Body of pancreas (tissue), 4 donors: ENCODE measurements around the gene FSTL1. TPM values are rescaled to one million over a fixed set of nuclear protein-coding genes. Genes with fewer than 3 reads are reported as not detected.
"Not testable (repeated sequence)": the region's sequence is repeated elsewhere in the genome, so short reads cannot be mapped to it uniquely, and the experiment has no call there.

Experiments
- ATAC-seq: fragments of 150-250 bp; one replicate; pipeline ENCODE4 v1.9.1; 2016
- DNase-seq, 4 donors: peaks; one replicate each; pipeline ENCODE4 v3.0.0-alpha.2; 2019
- H3K27ac ChIP-seq, 4 donors: fragments of 200-600 bp; sonication (generic); 1 replicate in 3 of 4; 2 replicates in 1 of 4; pipeline versions ENCODE4 v1.5.1 to v1.6.1; 2016 to 2019; ENCODE audit warnings: mild to moderate bottlenecking in 1 of 4, mixed read lengths in 1 of 4, moderate library complexity in 1 of 4
- H3K27me3 ChIP-seq, 2 donors: fragments of 200-600 bp; sonication (generic); one replicate each; pipeline ENCODE4 v1.6.0; 2016; ENCODE audit warnings: mild to moderate bottlenecking in 1 of 2
- H3K36me3 ChIP-seq, 2 donors: fragments of 200-600 bp; sonication (generic); replicated peaks in 1 of 2; 2 replicates each; pipeline ENCODE4 v1.5.1; 2016; ENCODE audit warnings: low read depth in 2 of 2; ENCODE audit not compliant: insufficient read depth in 1 of 2
- H3K4me1 ChIP-seq: fragments of 200-600 bp; sonication (generic); one replicate; pipeline ENCODE4 v1.6.0; 2016
- H3K4me3 ChIP-seq, 2 donors: fragments of 200-600 bp; sonication (generic); 1 replicate in 1 of 2; 2 replicates in 1 of 2; pipeline ENCODE4 v1.5.1; 2016 to 2019
- H3K9me3 ChIP-seq, 3 donors: fragments of 200-600 bp; sonication (generic); 1 replicate in 2 of 3; 2 replicates in 1 of 3; pipeline ENCODE4 v1.5.1; 2016
- POLR2A ChIP-seq, 3 donors: fragments of 450-650 bp; IDR thresholded peaks; one replicate each; pipeline ENCODE4 v1.6.1; 2016; ENCODE audit warnings: antibody characterized with exemption in 3 of 3, mild to moderate bottlenecking in 2 of 3
- WGBS, 2 donors: methylation state at CpG; one replicate each; pipeline ENCODE4 v1.1.5; 2017; 5-methylcytosine and 5-hydroxymethylcytosine counted together
- intact Hi-C: fragments of 100-400 bp; cut with DNase I; formaldehyde crosslinking; loops from one replicate; pipeline ENCODE4 v1.15.1; 2023
- total RNA-seq, 2 donors: library from RNA; depleted of rRNA; stranded (reverse); fragments of >200 nt; gene quantifications; one replicate each; pipeline ENCODE4 v1.1.0, GENCODE V29; 2016
- TF ChIP-seq, protein P1 (sequence below), 7 experiments: fragments of 450-650 bp in 4 of 7; fragments of 200-600 bp in 3 of 7; sonication (generic) in 3 of 7; IDR thresholded peaks; one replicate each; pipeline ENCODE4 v1.5.1; 2016 to 2019; ENCODE audit warnings: antibody characterized with exemption in 7 of 7

The FSTL1 gene
- total RNA-seq, 2 donors from 2014 or later = 55.0 to 82.2 TPM

DNA sequence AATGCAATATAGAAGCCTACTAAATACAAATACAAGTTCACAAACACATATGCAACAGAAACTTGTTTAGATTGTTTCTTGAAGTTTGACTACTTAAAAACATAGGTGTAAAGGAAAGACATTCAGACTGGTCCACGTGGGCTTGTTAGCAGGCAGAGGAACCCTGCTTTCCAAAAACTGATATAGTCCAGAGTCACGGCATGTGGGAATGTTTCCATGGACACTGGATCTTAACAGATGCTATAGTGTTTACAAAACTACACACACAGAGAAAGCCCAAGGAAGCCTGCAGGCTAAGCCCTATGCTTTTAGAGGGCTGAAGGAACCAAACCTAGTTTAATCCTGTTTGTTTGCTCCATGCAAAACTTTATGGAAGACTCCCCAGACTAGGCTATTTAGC is 56.4 kb downstream of the FSTL1 start:
- ATAC-seq (no peak), DNase-seq (no peak)
- TF ChIP-seq, protein P1, sequence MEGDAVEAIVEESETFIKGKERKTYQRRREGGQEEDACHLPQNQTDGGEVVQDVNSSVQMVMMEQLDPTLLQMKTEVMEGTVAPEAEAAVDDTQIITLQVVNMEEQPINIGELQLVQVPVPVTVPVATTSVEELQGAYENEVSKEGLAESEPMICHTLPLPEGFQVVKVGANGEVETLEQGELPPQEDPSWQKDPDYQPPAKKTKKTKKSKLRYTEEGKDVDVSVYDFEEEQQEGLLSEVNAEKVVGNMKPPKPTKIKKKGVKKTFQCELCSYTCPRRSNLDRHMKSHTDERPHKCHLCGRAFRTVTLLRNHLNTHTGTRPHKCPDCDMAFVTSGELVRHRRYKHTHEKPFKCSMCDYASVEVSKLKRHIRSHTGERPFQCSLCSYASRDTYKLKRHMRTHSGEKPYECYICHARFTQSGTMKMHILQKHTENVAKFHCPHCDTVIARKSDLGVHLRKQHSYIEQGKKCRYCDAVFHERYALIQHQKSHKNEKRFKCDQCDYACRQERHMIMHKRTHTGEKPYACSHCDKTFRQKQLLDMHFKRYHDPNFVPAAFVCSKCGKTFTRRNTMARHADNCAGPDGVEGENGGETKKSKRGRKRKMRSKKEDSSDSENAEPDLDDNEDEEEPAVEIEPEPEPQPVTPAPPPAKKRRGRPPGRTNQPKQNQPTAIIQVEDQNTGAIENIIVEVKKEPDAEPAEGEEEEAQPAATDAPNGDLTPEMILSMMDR (IDR thresholded peaks at IDR 0.05) = no peak
- TF ChIP-seq POLR2A (IDR thresholded peaks at IDR 0.05) = no peak
- Histone ChIP-seq H3K36me3 (no peaks in the 10 kb centered on the region), H3K27me3 (no peaks in the 10 kb centered on the region), H3K9me3 (no peaks in the 10 kb centered on the region), H3K4me1 (no peaks in the 10 kb centered on the region), H3K27ac (no peak overlapping the region), H3K4me3 (no peak overlapping the region)
- WGBS, 2 donors = 35 to 38% methylated on average over 2 of the region's 2 CpGs
- intact Hi-C loops = no loop called here

DNA sequence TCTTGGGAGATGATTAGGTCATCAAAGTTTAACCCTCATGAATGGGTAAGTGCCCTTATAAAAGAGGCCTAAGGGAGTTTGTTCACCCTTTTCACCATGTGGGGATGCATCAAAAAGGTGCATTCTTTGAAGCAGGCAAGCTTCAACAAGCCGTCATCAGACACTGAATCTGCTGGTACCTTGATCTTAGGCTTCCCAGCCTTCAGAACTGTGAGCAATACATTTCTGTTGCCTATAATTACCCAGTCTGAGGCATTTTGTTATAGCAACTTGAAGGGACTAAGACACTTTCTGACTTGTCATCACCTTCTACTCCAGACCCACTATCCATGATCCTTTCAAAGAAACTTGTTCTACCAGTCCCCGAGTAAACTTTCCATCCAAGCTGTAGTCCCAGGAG is 57.0 kb downstream of the FSTL1 start:
- TF ChIP-seq POLR2A (IDR thresholded peaks at IDR 0.05) = no peak
- TF ChIP-seq, protein P1 (IDR thresholded peaks at IDR 0.05) = no peak
- ATAC-seq (no peak), DNase-seq (no peak)
- H3K4me1 ChIP-seq = no peaks in the 10 kb centered on the region
- H3K9me3 ChIP-seq = no peaks in the 10 kb centered on the region
- intact Hi-C loops = no loop called here
- no peaks in the 10 kb centered on the region for H3K36me3 ChIP-seq
- H3K27me3 ChIP-seq = no peaks in the 10 kb centered on the region
- no peak overlapping the region for H3K27ac ChIP-seq
- 65 to 77% methylated on average over 2 of the region's 2 CpGs for WGBS, 2 donors
- H3K4me3 ChIP-seq = no peak overlapping the region

DNA sequence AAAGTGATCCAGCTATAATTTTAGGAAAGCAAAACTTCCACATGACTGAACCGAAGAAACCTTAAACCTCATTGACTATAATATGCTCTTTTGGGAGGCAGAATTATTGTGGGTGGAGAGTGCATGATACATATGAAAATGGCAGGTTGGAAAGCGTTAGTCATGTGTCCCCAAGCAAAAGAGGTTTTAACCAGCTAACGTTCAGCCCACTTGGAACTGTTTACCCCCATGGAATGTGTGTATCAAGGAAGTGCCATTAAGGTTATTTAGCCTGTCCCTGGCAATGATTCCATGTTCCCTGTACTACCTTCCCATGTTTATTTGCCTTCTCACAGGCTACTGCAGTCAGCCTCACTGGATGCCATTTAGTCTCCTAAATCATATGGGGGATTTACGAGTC is 57.5 kb downstream of the FSTL1 start:
- DNase-seq = no peak
- Histone ChIP-seq H3K9me3 (no peaks in the 10 kb centered on the region), H3K27ac (no peak overlapping the region), H3K4me3 (no peak overlapping the region), H3K27me3 (no peaks in the 10 kb centered on the region), H3K4me1 (no peaks in the 10 kb centered on the region), H3K36me3 (no peaks in the 10 kb centered on the region)
- 64 to 80% methylated on average over 4 of the region's 4 CpGs for WGBS, 2 donors
- ATAC-seq = no peak
- TF ChIP-seq, protein P1 (IDR thresholded peaks at IDR 0.05) = no peak
- TF ChIP-seq POLR2A (IDR thresholded peaks at IDR 0.05) = no peak
- intact Hi-C loops = no loop called here

DNA sequence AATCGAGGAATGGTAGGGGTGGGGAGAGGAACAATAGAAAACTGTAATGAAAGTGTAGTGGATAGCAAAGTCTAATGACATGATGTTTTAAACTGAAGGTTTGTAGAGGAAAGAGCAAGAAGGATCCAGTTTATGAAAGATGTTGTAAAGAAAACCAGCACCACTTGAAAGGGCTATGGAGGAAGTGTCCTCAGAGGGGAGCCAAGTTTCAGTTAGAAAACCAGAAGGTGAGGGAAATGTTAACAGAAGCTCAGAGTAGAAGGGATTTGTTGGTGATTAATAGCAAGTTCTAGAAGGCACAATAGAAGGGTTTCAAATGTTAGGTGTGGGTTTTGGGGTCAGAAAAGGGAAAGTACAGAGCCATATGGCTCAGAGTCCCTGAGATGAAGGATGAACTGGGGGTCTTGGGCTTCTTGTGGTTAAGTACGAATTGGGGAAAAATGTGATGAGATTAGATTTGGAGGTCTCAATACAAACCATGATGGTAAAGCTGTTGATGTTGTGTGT is 67.8 kb downstream of the FSTL1 start:
- no peak for TF ChIP-seq POLR2A (IDR thresholded peaks at IDR 0.05)
- TF ChIP-seq, protein P1 (IDR thresholded peaks at IDR 0.05) = no peak
- WGBS, 2 donors = 42 to 46% methylated on average over 2 of the region's 2 CpGs
- DNase-seq (no peak), ATAC-seq (no peak)
- Histone ChIP-seq H3K4me1 (no peaks in the 10 kb centered on the region), H3K9me3 (no peaks in the 10 kb centered on the region), H3K36me3 (no peaks in the 10 kb centered on the region), H3K27me3 (no peaks in the 10 kb centered on the region), H3K4me3 (no peak overlapping the region), H3K27ac (no peak overlapping the region)
- intact Hi-C loops = no loop called here

DNA sequence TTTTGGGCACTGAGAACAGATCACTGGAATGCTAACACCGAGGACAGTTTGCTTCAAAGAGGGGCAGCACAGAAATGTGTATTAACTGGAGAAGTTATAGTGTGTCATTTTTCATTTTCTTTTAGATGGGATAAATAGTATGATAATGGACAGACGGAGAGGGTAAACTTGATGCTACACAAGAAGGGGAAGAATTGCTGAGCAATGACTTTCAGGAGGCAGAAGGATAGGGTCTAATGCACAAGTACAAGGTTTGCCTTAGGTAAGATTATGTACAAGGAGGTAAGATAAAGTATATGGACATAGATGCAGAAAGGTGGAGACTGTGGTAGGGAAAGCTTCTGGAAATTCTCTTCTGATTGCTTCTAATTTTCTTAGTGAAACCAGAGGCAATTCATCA is 69.3 kb downstream of the FSTL1 start:
- no peaks in the 10 kb centered on the region for H3K9me3 ChIP-seq
- H3K36me3 ChIP-seq = no peaks in the 10 kb centered on the region
- H3K27me3 ChIP-seq = no peaks in the 10 kb centered on the region
- no peaks in the 10 kb centered on the region for H3K4me1 ChIP-seq
- H3K4me3 ChIP-seq = no peak overlapping the region
- TF ChIP-seq POLR2A (IDR thresholded peaks at IDR 0.05) = no peak
- TF ChIP-seq, protein P1 (IDR thresholded peaks at IDR 0.05) = no peak
- WGBS, 2 donors = 73 to 84% methylated on average over 2 of the region's 2 CpGs
- no peak for DNase-seq
- no peak overlapping the region for H3K27ac ChIP-seq
- ATAC-seq = no peak
- intact Hi-C loops = no loop called here

DNA sequence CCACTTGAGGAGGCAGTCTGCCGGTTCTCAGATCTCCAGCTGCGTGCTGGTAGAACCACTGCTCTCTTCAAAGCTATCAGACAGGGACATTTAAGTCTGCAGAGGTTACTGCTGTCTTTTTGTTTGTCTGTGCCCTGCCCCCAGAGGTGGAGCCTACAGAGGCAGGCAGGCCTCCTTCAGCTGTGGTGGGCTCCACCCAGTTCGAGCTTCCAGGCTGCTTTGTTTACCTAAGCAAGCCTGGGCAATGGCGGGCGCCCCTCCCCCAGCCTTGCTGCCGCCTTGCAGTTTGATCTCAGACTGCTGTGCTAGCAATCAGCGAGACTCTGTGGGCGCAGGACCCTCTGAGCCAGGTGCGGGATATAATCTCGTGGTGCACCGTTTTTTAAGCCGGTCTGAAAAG is 72.8 kb downstream of the FSTL1 start:
- DNase-seq, H3K9me3 ChIP-seq, intact Hi-C loops, H3K4me1 ChIP-seq, H3K36me3 ChIP-seq, H3K27ac ChIP-seq, H3K27me3 ChIP-seq, H3K4me3 ChIP-seq, ATAC-seq: not testable (repeated sequence)
- WGBS, 2 donors = 41 to 68% methylated on average over 5 to 8 of the region's 12 CpGs
